GM21367 (cell line): Measurements from ENCODE around the gene OR4K2.
"Not testable (repeated sequence)": the region's sequence is repeated elsewhere in the genome, so short reads cannot be mapped to it uniquely, and the experiment has no call there.

Source experiments
- ATAC-seq: cut with Tn5 transposase; IDR thresholded peaks from one replicate; pipeline ENCODE4 v1.9.1; 2021; ENCODE audit not compliant: unreplicated experiment

Gene OR4K2, protein sequence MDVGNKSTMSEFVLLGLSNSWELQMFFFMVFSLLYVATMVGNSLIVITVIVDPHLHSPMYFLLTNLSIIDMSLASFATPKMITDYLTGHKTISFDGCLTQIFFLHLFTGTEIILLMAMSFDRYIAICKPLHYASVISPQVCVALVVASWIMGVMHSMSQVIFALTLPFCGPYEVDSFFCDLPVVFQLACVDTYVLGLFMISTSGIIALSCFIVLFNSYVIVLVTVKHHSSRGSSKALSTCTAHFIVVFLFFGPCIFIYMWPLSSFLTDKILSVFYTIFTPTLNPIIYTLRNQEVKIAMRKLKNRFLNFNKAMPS

DNA sequence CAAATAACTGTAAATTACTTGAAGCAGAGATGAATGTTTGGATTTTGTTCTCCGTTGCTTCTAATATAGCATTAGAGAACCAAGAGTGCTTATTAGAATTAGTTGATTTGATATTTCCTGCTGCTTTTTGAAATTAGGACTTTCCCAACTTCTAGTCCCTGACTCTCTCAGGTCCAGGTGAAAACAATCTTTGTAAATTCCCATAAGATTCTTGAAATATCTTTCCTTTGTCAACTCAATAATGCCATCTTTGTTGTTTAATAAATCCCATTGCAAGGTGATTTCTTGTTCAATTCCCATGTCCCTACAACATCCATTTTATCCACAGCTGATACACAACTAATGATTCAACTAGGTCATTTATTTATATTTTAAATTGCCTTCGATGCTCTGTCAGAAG lies at the start of gene OR4K2:
Gene OR4K2, plus strand, starts transcription at position 301 of the 400 bp plus-strand sequence. CDS start 1,126 bp downstream, outside the sequence.
- no peak for ATAC-seq

DNA sequence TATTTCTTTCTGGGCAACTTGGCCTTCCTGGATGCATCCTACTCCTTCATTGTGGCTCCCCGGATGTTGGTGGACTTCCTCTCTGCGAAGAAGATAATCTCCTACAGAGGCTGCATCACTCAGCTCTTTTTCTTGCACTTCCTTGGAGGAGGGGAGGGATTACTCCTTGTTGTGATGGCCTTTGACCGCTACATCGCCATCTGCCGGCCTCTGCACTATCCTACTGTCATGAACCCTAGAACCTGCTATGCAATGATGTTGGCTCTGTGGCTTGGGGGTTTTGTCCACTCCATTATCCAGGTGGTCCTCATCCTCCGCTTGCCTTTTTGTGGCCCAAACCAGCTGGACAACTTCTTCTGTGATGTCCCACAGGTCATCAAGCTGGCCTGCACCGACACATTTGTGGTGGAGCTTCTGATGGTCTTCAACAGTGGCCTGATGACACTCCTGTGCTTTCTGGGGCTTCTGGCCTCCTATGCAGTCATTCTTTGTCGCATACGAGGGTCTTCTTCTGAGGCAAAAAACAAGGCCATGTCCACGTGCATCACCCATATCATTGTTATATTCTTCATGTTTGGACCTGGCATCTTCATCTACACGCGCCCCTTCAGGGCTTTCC lies 47.2 kb upstream of the OR4K2 start:
- ATAC-seq, result not testable (repeated sequence)

DNA sequence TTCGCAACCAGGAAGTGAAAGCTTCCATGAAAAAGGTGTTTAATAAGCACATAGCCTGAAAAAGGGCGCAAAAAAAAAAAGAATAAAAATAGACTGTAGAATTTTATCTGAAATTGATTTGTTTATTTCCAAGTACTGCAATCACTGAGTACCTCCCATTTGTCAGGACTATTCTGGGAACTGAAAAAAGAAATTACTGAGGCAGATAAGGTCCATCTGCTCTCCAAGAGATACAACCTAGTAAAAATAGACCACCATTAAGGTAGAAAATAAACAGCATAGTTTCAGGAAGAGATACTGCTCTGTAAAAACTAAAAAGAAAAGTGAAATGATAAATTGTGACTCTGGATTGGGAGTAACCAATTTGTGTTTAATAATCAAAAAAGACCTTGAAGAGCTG lies 46.6 kb upstream of the OR4K2 start:
- ATAC-seq, result no peak

DNA sequence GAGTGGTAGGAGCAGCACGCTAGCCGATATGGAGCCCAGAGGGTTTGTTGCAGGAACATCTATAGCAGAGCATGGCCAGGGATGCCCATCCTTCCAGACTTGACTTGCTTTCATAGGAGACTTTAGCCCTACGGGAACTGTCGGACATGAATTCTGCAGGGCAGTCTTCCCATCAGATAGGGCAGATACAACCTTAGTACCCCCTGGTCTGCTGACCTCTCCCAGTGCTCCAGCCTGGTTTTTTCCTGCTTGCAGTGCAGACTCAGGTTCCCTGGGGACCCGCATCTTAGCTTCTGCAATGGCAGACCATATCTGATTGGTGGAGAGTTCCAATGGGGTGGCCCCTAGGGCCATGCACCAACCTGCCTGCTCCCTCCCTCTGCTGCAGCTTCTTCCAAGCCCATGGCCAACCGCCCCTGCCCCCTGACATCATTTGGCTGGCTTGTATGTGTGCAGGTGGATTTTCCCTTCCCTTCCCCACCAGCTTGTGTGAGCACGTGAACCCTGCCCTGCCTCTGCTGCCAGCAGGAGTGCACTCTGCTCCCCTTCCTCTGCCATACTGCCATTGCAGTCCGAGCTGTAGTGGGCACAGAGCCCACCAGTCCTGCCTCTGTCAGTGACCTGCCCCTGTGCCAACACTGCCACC lies 40.6 kb upstream of the OR4K2 start:
- not testable (repeated sequence) for ATAC-seq

DNA sequence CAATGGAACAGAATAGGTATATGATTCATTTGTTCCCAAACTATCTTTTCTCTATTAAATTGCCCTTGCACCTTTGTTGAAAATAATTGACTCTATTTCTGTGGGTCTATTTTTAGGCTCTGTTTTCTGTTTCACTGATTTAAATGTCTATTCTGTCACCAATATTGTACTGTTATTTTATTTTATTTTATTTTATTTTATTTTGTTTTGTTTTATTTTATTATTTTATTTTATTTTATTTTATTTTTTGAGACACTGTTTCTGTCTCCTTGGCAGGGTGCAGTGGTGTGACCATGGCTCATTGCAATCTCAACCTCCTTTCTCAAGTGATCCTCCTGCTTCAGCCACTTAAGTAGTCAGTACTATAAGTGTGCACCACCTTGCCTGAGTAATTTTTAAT lies 36.5 kb upstream of the OR4K2 start:
- no peak for ATAC-seq

DNA sequence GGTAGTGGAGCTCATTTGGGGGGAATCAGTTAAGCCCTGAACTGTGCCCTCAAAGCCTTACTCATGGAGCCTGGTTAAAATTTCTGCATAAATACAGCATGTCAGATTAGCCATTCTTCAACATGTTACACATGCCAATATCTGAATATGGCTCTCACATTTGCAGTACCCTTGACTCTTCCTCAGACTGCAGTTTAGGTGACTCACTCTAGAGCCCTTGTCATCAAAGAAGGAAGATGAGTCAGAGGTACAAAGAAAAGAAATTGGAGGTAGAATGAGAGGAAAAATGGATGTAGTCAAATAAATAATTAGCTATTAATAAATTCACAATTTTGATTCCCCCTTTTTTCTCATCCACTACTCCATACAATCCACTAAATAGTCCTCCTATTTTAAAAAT lies 23.6 kb upstream of the OR4K2 start:
- ATAC-seq, result no peak

DNA sequence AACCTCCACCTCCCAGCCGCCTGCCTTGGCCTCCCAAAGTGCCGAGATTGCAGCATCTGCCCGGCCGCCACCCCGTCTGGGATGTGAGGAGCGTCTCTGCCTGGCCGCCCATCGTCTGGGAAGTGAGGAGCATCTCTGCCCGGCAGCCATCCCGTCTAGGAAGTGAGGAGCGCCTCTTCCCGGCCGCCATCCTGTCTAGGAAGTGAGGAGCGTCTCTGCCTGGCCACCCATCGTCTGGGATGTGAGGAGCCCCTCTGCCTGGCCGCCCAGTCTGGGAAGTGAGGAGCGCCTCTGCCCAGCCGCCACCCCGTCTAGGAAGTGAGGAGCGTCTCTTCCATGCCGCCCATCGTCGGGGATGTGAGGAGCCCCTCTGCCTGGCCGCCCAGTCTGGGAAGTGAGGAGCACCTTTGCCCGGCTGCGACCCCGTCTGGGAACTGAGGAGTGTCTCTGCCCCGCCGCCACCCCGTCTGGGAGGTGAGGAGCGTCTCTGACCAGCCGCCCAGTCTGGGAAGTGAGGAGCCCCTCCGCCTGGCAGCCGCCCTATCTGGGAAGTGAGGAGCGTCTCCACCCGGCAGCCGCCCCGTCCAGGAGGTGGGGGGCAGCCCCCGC lies 8.8 kb upstream of the OR4K2 start:
- ATAC-seq, result not testable (repeated sequence)

DNA sequence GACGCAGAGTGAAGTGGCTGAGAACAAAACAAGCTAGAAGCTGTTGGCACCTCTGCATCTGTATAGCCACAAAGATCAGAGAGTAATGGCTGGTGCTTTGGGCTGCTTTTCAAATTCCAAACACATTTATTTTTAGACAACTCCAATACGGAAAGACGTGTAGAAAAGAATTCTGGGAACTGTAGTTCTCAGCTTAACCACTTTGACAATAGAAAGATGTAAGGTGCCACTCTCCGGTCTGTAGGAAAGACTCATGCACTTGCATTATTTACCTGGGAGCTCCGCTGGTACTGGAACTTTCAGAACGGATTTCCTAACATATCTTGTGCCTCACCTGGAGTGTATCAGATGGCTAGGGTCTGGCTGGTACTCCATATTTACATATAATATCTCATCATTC lies 1.8 kb upstream of the OR4K2 start:
- ATAC-seq, result no peak

DNA sequence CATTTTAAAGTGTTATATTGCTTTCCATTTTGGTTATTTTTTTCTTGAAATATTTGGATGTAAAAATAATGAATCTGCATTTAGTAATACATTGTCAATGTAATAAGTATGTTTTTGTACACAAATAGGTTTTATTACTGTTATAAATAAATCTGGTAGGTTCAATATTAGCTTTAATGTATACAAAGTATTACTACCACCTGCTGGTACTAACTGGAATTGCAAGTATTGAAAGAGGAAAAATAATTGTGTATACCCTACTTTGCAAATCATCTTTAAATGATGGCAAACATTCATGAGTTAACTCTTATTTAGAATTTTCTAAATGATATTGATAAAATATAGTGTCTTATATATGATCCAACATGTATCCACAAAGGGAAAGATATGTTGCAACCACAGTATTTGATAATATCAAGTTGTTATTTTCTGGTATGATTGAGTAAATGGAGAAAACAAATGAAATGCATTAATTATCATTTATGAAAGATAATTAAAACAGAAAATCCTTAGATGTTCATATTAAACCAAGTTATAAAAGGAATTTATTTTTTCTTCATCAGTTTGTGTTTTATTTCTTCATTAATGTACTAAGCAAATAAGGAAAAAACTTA lies 3.2 kb downstream of the OR4K2 start:
- ATAC-seq, result no peak

DNA sequence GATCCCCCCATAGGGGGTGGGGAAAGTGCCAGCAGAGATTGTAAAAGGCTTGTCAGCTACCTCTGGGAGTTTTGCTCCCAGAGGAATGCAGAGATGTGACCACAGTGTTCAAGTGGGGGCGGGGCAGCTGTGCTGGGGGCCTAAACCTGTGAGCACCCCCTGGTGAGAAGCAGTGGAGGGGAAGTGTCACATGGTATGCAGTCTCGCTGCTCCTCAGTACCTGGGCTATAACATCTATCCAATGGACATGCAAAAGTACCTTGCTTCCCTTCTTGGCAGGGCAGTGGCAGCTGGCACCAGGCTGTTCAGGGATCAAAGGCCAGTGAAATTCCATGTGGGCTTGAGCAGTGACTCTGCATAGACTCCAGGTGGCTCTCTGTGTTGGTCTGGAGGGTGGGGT lies 20.3 kb downstream of the OR4K2 start:
- no peak for ATAC-seq

DNA sequence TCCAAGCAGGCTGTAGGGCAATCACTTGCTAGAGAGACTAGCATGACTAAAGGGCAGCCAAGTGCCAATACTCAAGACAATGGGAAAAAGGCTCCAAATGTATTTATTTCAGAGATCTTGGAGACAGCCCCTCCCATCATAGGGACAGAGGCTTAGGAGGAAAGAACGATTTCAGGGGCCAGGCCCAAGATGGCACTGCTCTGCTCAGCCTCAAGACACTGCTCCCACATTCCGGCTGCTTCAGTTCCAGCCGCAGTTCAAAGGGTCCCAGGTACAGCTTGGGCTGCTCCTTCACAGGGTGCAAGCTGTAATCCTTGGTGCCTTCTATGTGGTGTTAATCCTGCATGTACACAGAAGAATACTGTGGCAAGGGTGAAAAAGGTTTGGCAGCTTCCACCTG lies 26.1 kb downstream of the OR4K2 start:
- ATAC-seq, result no peak

DNA sequence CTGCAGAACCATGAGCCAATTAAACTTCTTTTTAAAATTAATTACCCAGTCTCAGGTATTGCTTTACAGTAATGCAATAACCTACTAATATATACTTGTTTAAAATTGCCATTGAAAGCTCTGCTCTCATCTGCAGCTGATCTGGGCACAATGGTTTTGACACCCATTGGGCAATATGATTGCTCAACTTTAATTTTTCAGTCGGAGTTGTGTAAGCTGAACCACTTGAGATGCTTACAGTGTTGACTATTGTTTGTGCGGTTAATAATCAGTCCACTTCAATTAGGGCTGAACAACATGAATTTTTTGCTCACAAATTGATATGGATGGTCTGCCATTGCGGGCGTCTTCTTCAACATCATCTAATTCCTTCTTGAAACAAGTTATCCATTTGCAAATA lies 27.5 kb downstream of the OR4K2 start:
- no peak for ATAC-seq

DNA sequence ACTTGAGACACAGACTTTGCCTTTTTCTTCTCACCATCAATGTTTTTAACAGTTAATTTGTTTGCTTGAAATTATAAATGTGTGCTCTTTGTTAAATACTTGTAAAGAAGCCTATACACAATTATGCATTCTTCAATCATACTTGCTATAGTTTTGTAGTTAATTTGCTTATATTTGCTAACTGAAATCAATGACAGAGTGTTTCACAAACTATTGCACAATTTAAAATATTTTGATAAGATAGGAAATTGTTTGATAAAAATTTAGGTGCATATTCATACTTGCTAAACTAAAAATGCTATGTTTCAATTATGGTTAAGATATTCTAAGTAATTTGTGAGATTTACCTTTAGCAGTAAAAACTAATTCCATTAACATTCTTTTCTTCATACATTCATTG lies 31.7 kb downstream of the OR4K2 start:
- no peak for ATAC-seq

DNA sequence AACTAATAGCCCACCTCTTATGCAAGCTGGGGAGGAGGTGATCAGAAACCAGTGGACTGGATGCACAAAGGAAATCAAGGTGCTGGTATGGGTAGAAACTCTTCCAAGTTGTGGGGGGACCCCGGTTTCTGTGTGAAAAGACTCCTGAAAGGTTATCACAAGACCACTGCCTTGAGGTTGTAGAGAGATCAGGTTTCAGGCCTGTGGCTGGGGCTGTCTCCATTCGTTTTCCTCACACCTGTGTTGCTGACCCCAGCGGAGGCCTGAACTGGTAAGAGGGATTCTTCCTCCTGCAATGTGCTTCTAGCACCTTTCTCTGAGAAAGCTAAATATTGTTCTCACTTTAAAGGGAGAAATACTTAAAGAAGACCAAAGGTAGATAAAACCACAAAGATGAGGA lies 36.2 kb downstream of the OR4K2 start:
- no peak for ATAC-seq

DNA sequence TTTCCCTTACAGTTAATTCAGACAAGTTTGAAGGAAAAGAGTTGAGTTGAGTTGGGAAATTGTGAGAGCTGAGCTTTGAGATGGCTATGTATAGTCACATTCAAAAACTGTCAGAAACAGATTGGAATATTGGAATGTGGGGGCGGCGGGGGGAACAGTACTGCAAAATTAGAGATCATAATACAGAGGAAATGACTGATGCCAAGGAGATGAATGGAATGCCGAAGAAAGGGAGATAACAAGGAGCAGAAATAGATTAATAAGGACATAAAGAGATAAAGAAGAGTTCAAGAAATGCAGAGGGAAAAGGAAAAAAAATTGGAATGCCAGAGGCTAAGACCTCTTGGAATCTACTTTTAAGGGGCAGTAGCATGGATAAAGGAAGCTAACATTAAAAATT lies 42.3 kb downstream of the OR4K2 start:
- no peak for ATAC-seq

DNA sequence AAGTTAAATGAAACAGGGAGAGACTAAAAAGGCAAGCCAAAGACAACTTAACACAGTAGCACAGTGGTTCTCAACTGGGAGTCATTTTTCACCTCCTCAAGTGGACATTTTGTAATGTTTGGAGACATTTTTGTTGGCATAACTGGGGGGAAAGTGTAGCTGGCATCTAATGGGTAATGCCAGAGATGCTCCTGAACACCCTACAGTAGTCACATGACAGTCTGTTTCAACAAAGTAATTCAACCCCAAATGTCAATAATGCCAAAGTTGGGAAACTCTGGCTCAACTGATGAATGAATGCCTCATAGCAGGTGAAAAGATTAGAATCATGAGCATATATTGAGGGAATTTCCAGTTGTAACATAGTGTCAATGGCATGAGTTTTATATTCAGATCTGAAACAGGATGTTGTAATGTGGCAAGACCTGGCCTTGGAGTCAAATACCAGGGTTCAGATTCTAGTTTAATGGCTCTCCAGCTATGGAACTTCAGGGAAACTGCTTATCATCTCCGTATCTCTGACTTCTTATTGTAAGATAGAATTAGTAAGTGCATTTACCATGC lies 43.1 kb downstream of the OR4K2 start:
- no peak for ATAC-seq

DNA sequence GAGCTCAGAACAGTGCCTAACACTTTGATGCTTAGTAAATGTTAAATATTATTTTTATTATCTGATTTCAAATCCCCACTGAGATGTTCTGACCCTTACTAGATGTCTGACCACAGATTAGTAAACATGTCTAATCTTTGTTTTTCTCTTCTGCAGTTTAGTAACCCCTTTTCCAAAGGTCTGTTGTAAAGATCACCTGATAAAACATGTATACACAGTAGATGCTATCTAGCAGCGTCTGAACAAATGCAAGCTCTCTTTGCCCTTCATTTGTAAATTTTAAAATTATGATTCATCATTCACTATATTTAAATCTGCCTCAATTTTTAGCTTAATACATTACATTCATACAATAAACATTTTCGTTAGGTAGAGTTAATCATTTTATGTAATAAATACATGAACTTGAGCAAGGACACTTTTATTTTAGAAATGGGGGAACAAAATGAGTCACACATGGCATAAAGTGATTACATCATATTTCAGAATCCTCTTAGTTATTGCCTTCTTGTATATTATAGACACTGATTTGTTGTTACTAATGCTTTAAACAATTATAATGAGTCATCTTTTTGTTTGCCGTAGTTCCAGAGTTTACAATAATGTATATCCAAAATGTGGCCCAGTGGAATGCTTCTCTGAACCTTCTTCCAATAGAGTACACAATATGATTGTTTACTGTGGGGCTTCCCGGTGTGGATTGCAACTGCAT lies 43.8 kb downstream of the OR4K2 start:
- ATAC-seq, result no peak

DNA sequence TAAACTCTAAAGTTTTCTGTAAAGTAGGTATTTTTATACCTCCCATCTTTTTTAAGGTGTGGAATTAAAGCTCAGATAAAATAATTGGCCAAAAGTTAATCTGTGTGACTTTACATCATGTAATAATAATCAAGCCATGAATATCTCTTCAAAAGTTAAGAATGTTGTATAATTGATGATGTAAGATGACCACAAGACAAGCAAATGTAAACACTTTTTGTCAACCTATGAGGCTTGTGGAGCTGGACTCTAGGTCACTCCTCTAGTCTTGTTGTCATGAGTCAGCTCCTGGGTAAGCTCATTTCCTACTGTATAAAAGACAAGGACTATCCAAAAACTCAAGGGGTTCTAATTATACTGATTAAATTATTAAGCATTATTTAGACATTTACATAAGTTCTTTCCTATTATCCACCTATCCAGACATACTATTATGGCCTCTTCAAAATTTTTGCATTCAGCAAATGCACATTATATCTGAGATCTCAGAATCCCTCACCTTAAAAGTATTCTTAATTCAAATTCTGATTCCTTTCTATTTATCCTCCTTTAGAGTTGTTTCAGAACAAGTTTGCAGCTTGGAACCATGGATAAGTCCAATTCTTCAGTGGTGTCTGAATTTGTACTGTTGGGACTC lies 45.2 kb downstream of the OR4K2 start, which contains the start of gene OR4K5:
Gene OR4K5, plus strand, starts transcription at position 587 of the 637 bp plus-strand sequence. Its CDS starts 0 bp downstream, at position 587.
- no peak for ATAC-seq

DNA sequence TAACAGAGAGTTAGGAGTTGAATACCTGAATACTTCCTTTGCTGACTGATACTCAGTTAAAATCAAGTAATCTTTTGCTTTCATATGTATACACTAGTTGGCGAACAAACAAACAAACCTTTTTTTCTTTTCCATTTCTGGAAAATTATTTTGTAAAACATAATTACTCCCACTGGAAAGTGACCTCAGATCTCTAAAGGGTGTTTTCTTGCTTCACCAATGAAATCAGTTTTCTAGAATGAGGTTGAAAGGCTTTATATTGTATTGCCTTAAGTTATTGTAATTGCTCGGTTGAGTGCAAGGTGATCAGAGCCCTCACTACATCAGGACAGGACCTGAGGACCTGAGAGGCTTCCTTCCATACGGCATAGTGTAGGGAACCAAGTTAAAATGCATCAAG lies 55.7 kb downstream of the OR4K2 start, which contains the start of gene OR4K1:
Gene OR4K1, plus strand, starts transcription at position 301 of the 400 bp plus-strand sequence. CDS start 4,750 bp downstream, outside the sequence.
- ATAC-seq, result no peak
